Heart left ventricle (tissue), 16 donors: ENCODE data around the gene ABCC4. TPM values are rescaled to one million over a fixed set of nuclear protein-coding genes. Genes with fewer than 3 reads are reported as not detected.

ENCODE experiments used
- ATAC-seq, 4 donors: fragments of 200-7000 bp; cut with Tn5 transposase; one replicate each; pipeline ENCODE4 v1.9.1; 2020 to 2022; ENCODE audit warnings: moderate library complexity in 4 of 4, mild to moderate bottlenecking in 3 of 4, moderate number of reproducible peaks in 1 of 4
- DNase-seq, 5 donors: peaks; one replicate each; pipeline ENCODE4 v3.0.0-alpha.2; 2020
- H3K27ac ChIP-seq, 12 donors: fragments of 200-600 bp; sonication (generic) in 4 of 12; one replicate each; pipeline versions ENCODE4 v1.5.0 to v1.8.0; 2016 to 2022; ENCODE audit warnings: mild to moderate bottlenecking in 2 of 12
- H3K27me3 ChIP-seq, 9 donors: fragments of 200-600 bp; sonication (generic) in 2 of 9; one replicate each; pipeline versions ENCODE4 v1.5.1 to v1.8.0; 2016 to 2022; ENCODE audit warnings: mild to moderate bottlenecking in 3 of 9
- H3K36me3 ChIP-seq, 9 donors: fragments of 200-600 bp; sonication (generic) in 2 of 9; one replicate each; pipeline versions ENCODE4 v1.5.0 to v1.8.0; 2018 to 2022; ENCODE audit warnings: mild to moderate bottlenecking in 2 of 9
- H3K4me1 ChIP-seq, 12 donors: fragments of 200-600 bp; sonication (generic) in 4 of 12; one replicate each; pipeline versions ENCODE4 v1.5.0 to v1.8.0; 2016 to 2022; ENCODE audit warnings: mild to moderate bottlenecking in 3 of 12
- H3K4me3 ChIP-seq, 12 donors: fragments of 200-600 bp; sonication (generic) in 4 of 12; one replicate each; pipeline versions ENCODE4 v1.5.0 to v1.8.0; 2017 to 2022; ENCODE audit warnings: mild to moderate bottlenecking in 9 of 12, moderate library complexity in 4 of 12
- H3K9me3 ChIP-seq, 12 donors: fragments of 200-600 bp; sonication (generic) in 4 of 12; one replicate each; pipeline versions ENCODE4 v1.5.0 to v1.8.0; 2016 to 2022; ENCODE audit warnings: mild to moderate bottlenecking in 1 of 12
- POLR2A ChIP-seq, 2 donors: fragments of 450-650 bp; IDR thresholded peaks; one replicate each; pipeline ENCODE4 v1.6.1; 2017; ENCODE audit warnings: antibody characterized with exemption in 2 of 2, mild to moderate bottlenecking in 2 of 2, moderate library complexity in 2 of 2
- WGBS, 4 donors: extraction: QIAGEN DNeasy Blood & Tissue Kit in 2 of 4; methylation state at CpG; one replicate each; pipeline versions ENCODE4 v1.1.5 to v1.1.7; 2013 to 2018; 5-methylcytosine and 5-hydroxymethylcytosine counted together
- intact Hi-C, 10 donors: fragments of 100-400 bp; cut with DNase I; formaldehyde crosslinking; loops; one replicate each; pipeline versions ENCODE4 v1.11.1 to v1.14.2; 2022
- polyA plus RNA-seq, 2 donors: library from polyadenylated mRNA; stranded (reverse); fragments of 200-250 nt; gene quantifications; one replicate each; pipeline ENCODE4 v1.2.3, GENCODE V29; 2013
- total RNA-seq, 9 donors: library from RNA; depleted of rRNA in 2 of 9; stranded (reverse); fragments of >200 nt in 2 of 9; fragmentation: NEBNext Ultra II Directional in 3 of 9; extraction: Animal tissue kit (Norgen Biotek cat#: 25700) in 3 of 9; gene quantifications; one replicate each; pipeline versions ENCODE4 v1.1.0 to v1.2.4, GENCODE V29; 2016 to 2023
- TF ChIP-seq, protein P1 (sequence below), 12 donors: fragments of 200-600 bp; sonication (generic) in 4 of 12; IDR thresholded peaks; one replicate each; pipeline versions ENCODE4 v1.5.0 to v1.8.0; 2018 to 2022; ENCODE audit warnings: antibody characterized with exemption in 12 of 12, mild to moderate bottlenecking in 5 of 12
- donor health status: ischemic (EF 13 %, LVEDD 7.1; RV severe dilation, severe dysfunction).
- donor health status: healthy with polysubstance abuse.
- donor health status: DM: no; HTN: yes; CAD: no.
- donor health status: DM: no; HTN: no; CAD: no.
- donor health status: ischemic (EF 25% LVEDD 6.9; RV normal size, moderate dysfunction).
- donor health status: ischemic (EF 25% LVEDD 5.7; RV mildly dilated, moderate dysfunction).
- donor health status: healthy.
- donor health status: DM: yes; HTN: yes; CAD: no.
- donor health status: ischemic (EF 35%, LVEDD 5.7; RV mildly dilated, moderate dysfunction).
- donor health status: nonischemic (EF 11% LVEDD 7.7; RV severe dilation, severe dysfunction).
- donor health status: DM: yes; HTN: yes; CAD: no.
- donor health status: PGD.
- donor health status: ischemic (EF 29% LVEDD 5.4; RV normal size, mild dysfunction).
- donor health status: nonischemic (EF 23%, LVEDD 6.1; RV moderate dilation, normal function).

The ABCC4 gene
- total and polyA plus RNA-seq, 11 donors, result 0.69 to 9.0 (median 5.3) TPM

- DNase-seq, result no peak
- H3K9me3 ChIP-seq, result no peaks in the 10 kb centered on the region
- no peak overlapping the region for H3K27ac ChIP-seq
- ATAC-seq, result no peak
- intact Hi-C loops, result loop anchor here in 2 of 10 donors (10.0 kb wide), 3 partner anchors 290 to 650 kb away; no protein-coding TSS in a partner anchor
- TF ChIP-seq, protein P1, sequence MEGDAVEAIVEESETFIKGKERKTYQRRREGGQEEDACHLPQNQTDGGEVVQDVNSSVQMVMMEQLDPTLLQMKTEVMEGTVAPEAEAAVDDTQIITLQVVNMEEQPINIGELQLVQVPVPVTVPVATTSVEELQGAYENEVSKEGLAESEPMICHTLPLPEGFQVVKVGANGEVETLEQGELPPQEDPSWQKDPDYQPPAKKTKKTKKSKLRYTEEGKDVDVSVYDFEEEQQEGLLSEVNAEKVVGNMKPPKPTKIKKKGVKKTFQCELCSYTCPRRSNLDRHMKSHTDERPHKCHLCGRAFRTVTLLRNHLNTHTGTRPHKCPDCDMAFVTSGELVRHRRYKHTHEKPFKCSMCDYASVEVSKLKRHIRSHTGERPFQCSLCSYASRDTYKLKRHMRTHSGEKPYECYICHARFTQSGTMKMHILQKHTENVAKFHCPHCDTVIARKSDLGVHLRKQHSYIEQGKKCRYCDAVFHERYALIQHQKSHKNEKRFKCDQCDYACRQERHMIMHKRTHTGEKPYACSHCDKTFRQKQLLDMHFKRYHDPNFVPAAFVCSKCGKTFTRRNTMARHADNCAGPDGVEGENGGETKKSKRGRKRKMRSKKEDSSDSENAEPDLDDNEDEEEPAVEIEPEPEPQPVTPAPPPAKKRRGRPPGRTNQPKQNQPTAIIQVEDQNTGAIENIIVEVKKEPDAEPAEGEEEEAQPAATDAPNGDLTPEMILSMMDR (IDR thresholded peaks at IDR 0.05), result no peak
- TF ChIP-seq POLR2A (IDR thresholded peaks at IDR 0.05), result no peak
- no peaks in the 10 kb centered on the region for H3K36me3 ChIP-seq
- no peak overlapping the region for H3K4me3 ChIP-seq
- H3K27me3 ChIP-seq, result no peaks in the 10 kb centered on the region
- peaks cover 0 to 18% (median 8%) of the 10 kb centered on the region in 12 donors for H3K4me1 ChIP-seq
Measured at GRCh38 chr13:95184317-95184716, 116.9 kb downstream of the ABCC4 start.

GRCh38 chr13:95182570-95183265 lies 118.5 kb downstream of the ABCC4 start:
- Histone ChIP-seq H3K4me3 (no peak overlapping the region), H3K4me1 (peaks cover 0 to 18% (median 8%) of the 10 kb centered on the region in 12 donors), H3K36me3 (peaks cover 0 to 4% (median 0%) of the 10 kb centered on the region in 9 donors), H3K9me3 (no peaks in the 10 kb centered on the region), H3K27me3 (no peaks in the 10 kb centered on the region), H3K27ac (no peak overlapping the region)
- 77 to 80% (median 79%) methylated on average over 5 of the region's 5 CpGs for WGBS, 4 donors
- DNase-seq (no peak), ATAC-seq (no peak)
- intact Hi-C loops, result loop anchor here in 2 of 10 donors (10.0 kb wide), 3 partner anchors 292 to 652 kb away; no protein-coding TSS in a partner anchor
- TF ChIP-seq, protein P1 (IDR thresholded peaks at IDR 0.05), result no peak
- no peak for TF ChIP-seq POLR2A (IDR thresholded peaks at IDR 0.05)

GRCh38 chr13:95181586-95181985 lies 119.7 kb downstream of the ABCC4 start:
- H3K4me1 ChIP-seq, result peaks cover 0 to 18% (median 8%) of the 10 kb centered on the region in 12 donors
- peaks cover 0 to 8% (median 3%) of the 10 kb centered on the region in 9 donors for H3K36me3 ChIP-seq
- H3K27me3 ChIP-seq, result no peaks in the 10 kb centered on the region
- TF ChIP-seq, protein P1 (IDR thresholded peaks at IDR 0.05), result no peak
- TF ChIP-seq POLR2A (IDR thresholded peaks at IDR 0.05), result no peak
- ATAC-seq, result no peak
- intact Hi-C loops, result loop anchor here in 2 of 10 donors (10.0 kb wide), 3 partner anchors 293 to 653 kb away; no protein-coding TSS in a partner anchor
- no peak for DNase-seq
- 70 to 91% (median 88%) methylated on average over 2 of the region's 2 CpGs for WGBS, 4 donors
- H3K9me3 ChIP-seq, result no peaks in the 10 kb centered on the region
- no peak overlapping the region for H3K4me3 ChIP-seq
- no peak overlapping the region for H3K27ac ChIP-seq

DNA sequence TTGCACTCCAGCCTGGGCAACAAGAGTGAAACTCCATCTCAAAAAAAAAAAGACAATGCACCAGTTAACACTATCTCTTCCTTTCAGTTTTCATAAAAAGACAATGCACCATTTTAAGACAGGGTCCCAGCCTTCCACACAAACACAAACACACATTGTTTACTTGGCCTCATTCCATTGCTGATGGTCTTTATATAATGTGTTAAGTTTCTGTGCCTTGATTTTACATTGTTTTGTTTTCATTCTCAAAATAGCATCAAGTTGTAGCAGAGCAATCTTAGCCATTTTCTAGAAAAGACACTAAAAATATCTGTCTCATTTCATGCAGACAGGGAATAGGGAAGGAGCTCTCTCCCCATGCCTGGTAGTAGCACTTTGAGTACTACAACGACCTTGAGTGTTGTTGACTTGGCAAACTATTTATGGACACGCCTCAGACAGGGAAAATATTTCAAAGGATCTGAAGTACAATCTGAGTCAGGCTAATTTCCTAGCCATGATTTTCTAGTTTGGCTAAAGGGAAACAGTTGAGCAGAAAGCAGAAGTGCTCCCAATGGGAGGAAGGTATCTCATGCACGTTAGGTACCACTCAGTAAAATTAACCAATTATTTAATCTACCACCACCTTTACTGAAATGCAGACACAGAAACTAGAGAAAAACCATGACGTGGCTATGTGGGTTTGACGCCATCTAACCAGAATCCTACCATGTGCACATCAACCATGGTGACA lies 120.6 kb downstream of the ABCC4 start:
- WGBS, 4 donors, result 44 to 52% (median 46%) methylated on average over 5 of the region's 5 CpGs

More for the DNA sequence above, 120.6 kb downstream of the ABCC4 start:
- Histone ChIP-seq H3K27ac (no peak overlapping the region), H3K4me1 (peaks cover 0 to 18% (median 8%) of the 10 kb centered on the region in 12 donors), H3K36me3 (peaks cover 0 to 11% (median 4%) of the 10 kb centered on the region in 9 donors), H3K27me3 (no peaks in the 10 kb centered on the region), H3K9me3 (no peaks in the 10 kb centered on the region), H3K4me3 (no peak overlapping the region)
- DNase-seq (no peak), ATAC-seq (peak; percentile 77 to 92 (median 88))
- intact Hi-C loops, result loop anchor here in 2 of 10 donors (10.0 kb wide), 3 partner anchors 294 to 654 kb away; no protein-coding TSS in a partner anchor
- no peak for TF ChIP-seq POLR2A (IDR thresholded peaks at IDR 0.05)
- TF ChIP-seq, protein P1 (IDR thresholded peaks at IDR 0.05), result no peak
